Thoracic aorta (tissue), 2 donors: Measurements from ENCODE around the gene ALOX12B. TPM values are rescaled to one million over a fixed set of nuclear protein-coding genes. Genes with fewer than 3 reads are reported as not detected.

Experiments
- ATAC-seq: fragments of 150-250 bp; one replicate; pipeline ENCODE4 v1.8.0; 2017; ENCODE audit warnings: low read depth; ENCODE audit not compliant: insufficient number of reproducible peaks, low FRiP score
- DNase-seq: peaks from one replicate; pipeline ENCODE4 v3.0.0-alpha.2; 2020; ENCODE audit warnings: low spot score
- H3K27ac ChIP-seq, 2 donors: fragments of 200-600 bp; sonication (generic); 1 replicate in 1 of 2; 2 replicates in 1 of 2; pipeline ENCODE4 v1.5.1; 2016; ENCODE audit warnings: mild to moderate bottlenecking in 2 of 2, moderate library complexity in 2 of 2
- H3K27me3 ChIP-seq: fragments of 200-600 bp; sonication (generic); replicated peaks from 2 replicates; pipeline ENCODE4 v1.6.0; 2016; ENCODE audit warnings: mild to moderate bottlenecking; ENCODE audit not compliant: insufficient read depth
- H3K36me3 ChIP-seq: fragments of 200-600 bp; sonication (generic); one replicate; pipeline ENCODE4 v1.5.1; 2016
- H3K4me1 ChIP-seq, 2 donors: fragments of 200-600 bp; sonication (generic); 1 replicate in 1 of 2; 2 replicates in 1 of 2; pipeline versions ENCODE4 v1.5.1 to v1.6.0; 2016; ENCODE audit warnings: low read depth in 2 of 2, mild to moderate bottlenecking in 1 of 2; ENCODE audit not compliant: control insufficient read depth in 1 of 2
- H3K4me3 ChIP-seq: fragments of 200-600 bp; sonication (generic); 2 replicates; pipeline ENCODE4 v1.5.1; 2016; ENCODE audit warnings: mild to moderate bottlenecking
- H3K9me3 ChIP-seq: fragments of 200-600 bp; sonication (generic); 2 replicates; pipeline ENCODE4 v1.5.1; 2016
- total RNA-seq, 2 donors: library from RNA; depleted of rRNA; stranded (reverse); fragments of >200 nt; gene quantifications; one replicate each; pipeline versions ENCODE4 v1.1.0 to v1.2.3, GENCODE V29; 2016
- TF ChIP-seq, protein P1 (sequence below): fragments of 200-600 bp; sonication (generic); IDR thresholded peaks from one replicate; pipeline ENCODE4 v1.5.1; 2019; ENCODE audit warnings: antibody characterized with exemption

The ALOX12B gene
- total RNA-seq, 2 donors from 2014 or later, result not detected

DNA sequence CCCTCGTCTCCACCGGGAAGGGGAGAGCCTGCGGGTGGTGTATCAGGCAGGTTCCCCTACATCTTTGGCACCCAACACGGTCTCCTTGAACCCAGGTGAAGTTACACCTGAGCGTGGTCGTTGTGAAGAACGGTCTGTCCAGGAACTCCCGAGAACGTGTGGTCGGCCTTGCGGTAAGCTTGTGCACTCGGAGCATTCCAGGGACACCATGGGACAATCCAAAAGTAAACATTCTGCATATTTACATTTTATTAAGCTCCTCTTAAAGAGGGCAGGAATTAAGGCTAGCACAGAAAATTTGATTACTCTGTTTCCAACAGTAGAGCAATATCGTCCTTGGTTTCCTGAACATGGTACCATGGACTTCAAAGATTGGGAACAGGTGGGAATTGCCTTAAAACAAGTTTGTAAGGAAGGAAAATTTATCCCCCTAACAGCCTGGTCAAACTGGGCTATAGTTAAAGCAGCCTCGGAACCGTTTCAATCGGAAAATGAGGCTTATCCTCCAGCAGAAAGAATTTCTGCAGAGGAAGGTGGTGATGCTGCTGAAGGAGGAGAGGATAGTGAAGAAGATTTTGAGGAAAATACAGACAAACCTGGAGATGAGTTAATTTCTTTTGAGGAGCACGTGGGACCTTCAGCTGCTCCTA, 30.4 kb downstream of the ALOX12B start:
- H3K4me3 ChIP-seq, result no peak overlapping the region
- no peak overlapping the region for H3K27ac ChIP-seq
- H3K27me3 ChIP-seq, result peaks cover 11% of the 10 kb centered on the region
- ATAC-seq (no peak), DNase-seq (no peak)
- no peaks in the 10 kb centered on the region for H3K9me3 ChIP-seq
- TF ChIP-seq, protein P1, sequence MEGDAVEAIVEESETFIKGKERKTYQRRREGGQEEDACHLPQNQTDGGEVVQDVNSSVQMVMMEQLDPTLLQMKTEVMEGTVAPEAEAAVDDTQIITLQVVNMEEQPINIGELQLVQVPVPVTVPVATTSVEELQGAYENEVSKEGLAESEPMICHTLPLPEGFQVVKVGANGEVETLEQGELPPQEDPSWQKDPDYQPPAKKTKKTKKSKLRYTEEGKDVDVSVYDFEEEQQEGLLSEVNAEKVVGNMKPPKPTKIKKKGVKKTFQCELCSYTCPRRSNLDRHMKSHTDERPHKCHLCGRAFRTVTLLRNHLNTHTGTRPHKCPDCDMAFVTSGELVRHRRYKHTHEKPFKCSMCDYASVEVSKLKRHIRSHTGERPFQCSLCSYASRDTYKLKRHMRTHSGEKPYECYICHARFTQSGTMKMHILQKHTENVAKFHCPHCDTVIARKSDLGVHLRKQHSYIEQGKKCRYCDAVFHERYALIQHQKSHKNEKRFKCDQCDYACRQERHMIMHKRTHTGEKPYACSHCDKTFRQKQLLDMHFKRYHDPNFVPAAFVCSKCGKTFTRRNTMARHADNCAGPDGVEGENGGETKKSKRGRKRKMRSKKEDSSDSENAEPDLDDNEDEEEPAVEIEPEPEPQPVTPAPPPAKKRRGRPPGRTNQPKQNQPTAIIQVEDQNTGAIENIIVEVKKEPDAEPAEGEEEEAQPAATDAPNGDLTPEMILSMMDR, result no peak
- no peaks in the 10 kb centered on the region for H3K36me3 ChIP-seq
- H3K4me1 ChIP-seq, result peaks cover 0 to under 1% of the 10 kb centered on the region in 2 donors

DNA sequence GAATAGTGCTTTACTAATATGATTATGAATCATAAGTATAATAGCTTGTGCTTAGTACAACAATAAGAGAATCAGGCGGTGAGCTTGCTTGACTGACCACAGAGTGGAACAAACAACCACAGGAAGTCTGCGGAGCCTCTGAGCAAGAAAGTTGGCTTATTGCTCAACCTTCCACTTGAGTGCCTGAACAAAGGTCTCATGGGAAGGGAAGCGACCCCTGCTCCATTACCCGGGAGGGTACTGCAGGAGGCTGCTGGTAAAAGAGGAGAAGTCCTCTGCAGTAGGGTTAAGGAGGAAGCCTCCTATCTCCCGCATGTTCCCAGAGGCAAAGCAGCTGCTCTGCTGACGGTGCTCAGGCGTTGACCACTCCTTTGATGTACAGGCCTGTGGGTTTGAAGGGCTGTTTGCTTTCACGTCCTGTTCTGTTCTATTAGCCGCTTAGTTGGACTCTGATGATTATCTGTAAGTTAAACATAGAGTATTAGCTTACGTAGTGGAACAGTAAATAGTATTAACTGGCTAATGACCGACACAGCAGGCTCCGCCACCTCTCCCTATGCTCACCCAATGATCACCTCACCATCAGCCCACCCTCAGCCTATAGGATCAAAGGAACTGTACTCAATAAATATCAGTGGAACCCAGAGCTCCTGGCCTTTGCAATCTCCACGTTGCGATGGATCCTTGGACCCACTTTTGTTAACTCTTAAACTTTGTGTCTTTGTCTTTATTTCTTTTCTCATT, 31.1 kb downstream of the ALOX12B start:
- ATAC-seq, result no peak
- TF ChIP-seq, protein P1, result no peak
- Histone ChIP-seq H3K9me3 (no peaks in the 10 kb centered on the region), H3K4me3 (no peak overlapping the region), H3K27me3 (peaks cover 7% of the 10 kb centered on the region), H3K36me3 (no peaks in the 10 kb centered on the region), H3K4me1 (no peaks in the 10 kb centered on the region), H3K27ac (no peak overlapping the region)
- DNase-seq, result no peak

DNA sequence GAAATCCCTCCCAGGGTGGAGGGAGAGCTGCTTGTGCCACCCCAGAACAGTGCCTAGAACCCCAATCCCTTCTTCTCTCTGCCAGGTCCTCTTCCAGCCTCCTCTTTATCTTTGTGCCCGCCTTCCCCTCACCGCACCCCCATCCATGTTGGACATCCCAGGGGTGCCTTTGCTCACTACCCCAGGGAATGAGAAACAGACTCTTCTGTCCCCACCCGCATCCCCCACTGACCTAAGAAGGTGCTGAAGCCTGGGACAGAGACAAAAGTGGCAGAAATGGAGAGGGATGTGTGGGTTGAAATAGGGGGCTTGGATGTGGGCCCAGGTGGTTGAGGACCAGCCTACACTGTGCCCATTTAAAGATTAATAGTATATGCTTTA, 31.7 kb downstream of the ALOX12B start:
- no peak overlapping the region for H3K4me3 ChIP-seq
- peaks cover 1% of the 10 kb centered on the region for H3K27me3 ChIP-seq
- no peaks in the 10 kb centered on the region for H3K36me3 ChIP-seq
- H3K27ac ChIP-seq, result no peak overlapping the region
- H3K9me3 ChIP-seq, result no peaks in the 10 kb centered on the region
- DNase-seq, result no peak
- H3K4me1 ChIP-seq, result no peaks in the 10 kb centered on the region
- no peak for ATAC-seq
- TF ChIP-seq, protein P1, result no peak

- H3K4me1 ChIP-seq, result no peaks in the 10 kb centered on the region
- TF ChIP-seq, protein P1, result no peak
Observed at GRCh38 chr17:8053600-8053999, 33.9 kb downstream of the ALOX12B start.

More at GRCh38 chr17:8053600-8053999, 33.9 kb downstream of the ALOX12B start:
- Histone ChIP-seq H3K4me3 (no peak overlapping the region), H3K9me3 (no peaks in the 10 kb centered on the region), H3K27ac (no peak overlapping the region), H3K36me3 (no peaks in the 10 kb centered on the region), H3K27me3 (no peaks in the 10 kb centered on the region)
- DNase-seq (no peak), ATAC-seq (no peak)
